Left lobe of liver (tissue), 2 donors: ENCODE results near the gene ESRRB. TPM values are rescaled to one million over a fixed set of nuclear protein-coding genes. Genes with fewer than 3 reads are reported as not detected.

Experiments used
- ATAC-seq: fragments of 200-7000 bp; cut with Tn5 transposase; one replicate; pipeline ENCODE4 v1.9.1; 2020; ENCODE audit warnings: mild to moderate bottlenecking, moderate library complexity
- DNase-seq: peaks from one replicate; pipeline ENCODE4 v3.0.0-alpha.2; 2020; ENCODE audit warnings: low spot score
- total RNA-seq: library from RNA; stranded (reverse); gene quantifications from one replicate; pipeline ENCODE4 v1.2.1, GENCODE V29; 2021
- donor health status: DM: no; HTN: no; CAD: no; lungs with moderate emphysema.
- donor health status: DM: no; HTN: yes; CAD: no.

ESRRB gene
- total RNA-seq, 1 donor from 2014 or later, result 0.05 TPM

GRCh38 chr14:76351941-76352340 lies 24.0 kb upstream of the ESRRB start:
- no peak for DNase-seq
- ATAC-seq, result no peak

GRCh38 chr14:76352639-76353281 lies 23.2 kb upstream of the ESRRB start:
- DNase-seq, result peak; percentile 58

GRCh38 chr14:76354310-76354709 lies 21.6 kb upstream of the ESRRB start:
- DNase-seq (no peak), ATAC-seq (no peak)

More at GRCh38 chr14:76352639-76353281, 23.2 kb upstream of the ESRRB start:
- ATAC-seq, result peak; percentile 93

- no peak for ATAC-seq
- no peak for DNase-seq
Measured at GRCh38 chr14:76355771-76356170, 20.2 kb upstream of the ESRRB start.

- ATAC-seq (no peak), DNase-seq (no peak)
Measured at GRCh38 chr14:76371066-76371465, 4.9 kb upstream of the ESRRB start.

- DNase-seq (no peak), ATAC-seq (no peak)
Measured at GRCh38 chr14:76373456-76373855, 2.5 kb upstream of the ESRRB start.

- DNase-seq (no peak), ATAC-seq (no peak)
Measured at GRCh38 chr14:76375484-76375883, 453 bp upstream of the ESRRB start.

GRCh38 chr14:76376409-76376877 lies 506 bp downstream of the ESRRB start:
- no peak for ATAC-seq
- no peak for DNase-seq

GRCh38 chr14:76376878-76377734 lies 1.2 kb downstream of the ESRRB start:
- ATAC-seq, result no peak
- DNase-seq, result no peak

GRCh38 chr14:76377735-76378074 lies 1.8 kb downstream of the ESRRB start:
- ATAC-seq (no peak), DNase-seq (no peak)

- DNase-seq, result no peak
Measured at GRCh38 chr14:76380991-76381390, 5.1 kb downstream of the ESRRB start.

GRCh38 chr14:76381817-76382494 lies 6.0 kb downstream of the ESRRB start:
- DNase-seq (no peak), ATAC-seq (no peak)

More at GRCh38 chr14:76380991-76381390, 5.1 kb downstream of the ESRRB start:
- no peak for ATAC-seq

GRCh38 chr14:76382495-76382832 lies 6.5 kb downstream of the ESRRB start:
- DNase-seq, result no peak
- ATAC-seq, result no peak

GRCh38 chr14:76385435-76385834 lies 9.5 kb downstream of the ESRRB start:
- no peak for ATAC-seq
- DNase-seq, result no peak

GRCh38 chr14:76386944-76387782 lies 11.2 kb downstream of the ESRRB start:
- DNase-seq (peak; percentile 67), ATAC-seq (peak; percentile 99)

- DNase-seq, result no peak
Measured at GRCh38 chr14:76389841-76390240, 13.9 kb downstream of the ESRRB start.

GRCh38 chr14:76390621-76391020 lies 14.7 kb downstream of the ESRRB start:
- no peak for ATAC-seq
- DNase-seq, result no peak

More at GRCh38 chr14:76389841-76390240, 13.9 kb downstream of the ESRRB start:
- no peak for ATAC-seq

- no peak for ATAC-seq
- no peak for DNase-seq
Measured at GRCh38 chr14:76391981-76392690, 16.2 kb downstream of the ESRRB start.

- ATAC-seq, result no peak
Measured at GRCh38 chr14:76394569-76394968, 18.6 kb downstream of the ESRRB start.

GRCh38 chr14:76395161-76395560 lies 19.2 kb downstream of the ESRRB start:
- DNase-seq (no peak), ATAC-seq (no peak)

More at GRCh38 chr14:76394569-76394968, 18.6 kb downstream of the ESRRB start:
- no peak for DNase-seq
